ENCODE data around the gene SLAMF6.

GRCh38 chr1:160522622-160523345 is at the start of gene SLAMF6:
- TF ChIP-seq CTCF (IDR thresholded peaks at IDR 0.05), result no peak
- TF ChIP-seq POLR2A (IDR thresholded peaks at IDR 0.05), result no peak
